KMS-11 (cell line): ENCODE data around the gene KCTD15.
"Not testable (repeated sequence)": the region's sequence is repeated elsewhere in the genome, so short reads cannot be mapped to it uniquely, and the experiment has no call there.

Source experiments
- H2AFZ ChIP-seq: fragments of 200-600 bp; sonication (generic); 2 replicates; pipeline ENCODE4 v1.6.1; 2016; ENCODE audit warnings: antibody characterized with exemption, mixed run types, low read depth
- H3K27ac ChIP-seq: fragments of 200-600 bp; sonication (generic); 2 replicates; pipeline ENCODE4 v1.6.1; 2016; ENCODE audit warnings: mild to moderate bottlenecking, mixed run types
- H3K27me3 ChIP-seq: fragments of 200-600 bp; sonication (generic); 2 replicates; pipeline ENCODE4 v1.6.1; 2017; ENCODE audit warnings: mild to moderate bottlenecking, low read depth, mixed run types, moderate library complexity; ENCODE audit not compliant: insufficient read depth
- H3K36me3 ChIP-seq: fragments of 200-600 bp; sonication (generic); 2 replicates; pipeline ENCODE4 v1.6.1; 2017; ENCODE audit warnings: mild to moderate bottlenecking, mixed run types; ENCODE audit not compliant: insufficient read depth
- H3K4me1 ChIP-seq: fragments of 200-600 bp; sonication (generic); 2 replicates; pipeline ENCODE4 v1.6.1; 2016; ENCODE audit warnings: mild to moderate bottlenecking, low read depth, mixed run types; ENCODE audit not compliant: poor library complexity, severe bottlenecking
- H3K4me2 ChIP-seq: fragments of 200-600 bp; sonication (generic); 2 replicates; pipeline ENCODE4 v1.7.0; 2016; ENCODE audit warnings: mild to moderate bottlenecking, mixed run types
- H3K4me3 ChIP-seq: fragments of 200-600 bp; sonication (generic); IDR thresholded peaks from 2 replicates; pipeline ENCODE4 v1.6.1; 2017; ENCODE audit warnings: low read depth, low read length, mixed read lengths; ENCODE audit not compliant: insufficient read depth
- H3K79me2 ChIP-seq: fragments of 200-600 bp; sonication (generic); 2 replicates; pipeline ENCODE4 v1.6.1; 2016; ENCODE audit warnings: low read depth, mixed run types; ENCODE audit not compliant: insufficient read depth
- H3K9ac ChIP-seq: fragments of 200-600 bp; sonication (generic); 2 replicates; pipeline ENCODE4 v1.6.1; 2016; ENCODE audit warnings: mild to moderate bottlenecking, mixed run types
- H4K20me1 ChIP-seq: fragments of 200-600 bp; sonication (generic); 2 replicates; pipeline ENCODE4 v1.6.1; 2016; ENCODE audit warnings: mild to moderate bottlenecking, mixed run types; ENCODE audit not compliant: insufficient read depth
- CTCF ChIP-seq: fragments of 200-600 bp; sonication (generic); conservative IDR thresholded peaks from 2 replicates; pipeline ENCODE4 v1.6.1; 2017; ENCODE audit warnings: low read depth, mild to moderate bottlenecking, antibody characterized with exemption, low read length, moderate library complexity, mixed read lengths

The KCTD15 gene

GRCh38 chr19:33813391-33814101 is 16.9 kb downstream of the KCTD15 start:
- Histone ChIP-seq H3K27ac (no peak overlapping the region), H3K36me3 (no peaks in the 10 kb centered on the region)

GRCh38 chr19:33814181-33815165 is 17.8 kb downstream of the KCTD15 start:
- no peak for TF ChIP-seq CTCF
- no peak overlapping the region for H3K9ac ChIP-seq

More at GRCh38 chr19:33813391-33814101, 16.9 kb downstream of the KCTD15 start:
- H3K4me3 ChIP-seq = no peak overlapping the region
- no peak overlapping the region for H3K4me2 ChIP-seq
- no peaks in the 10 kb centered on the region for H3K4me1 ChIP-seq
- H3K9ac ChIP-seq = no peak overlapping the region
- H3K79me2 ChIP-seq = no peaks in the 10 kb centered on the region
- H2AFZ ChIP-seq = no peak overlapping the region
- no peak for TF ChIP-seq CTCF
- H3K27me3 ChIP-seq = no peaks in the 10 kb centered on the region
- no peaks in the 10 kb centered on the region for H4K20me1 ChIP-seq

GRCh38 chr19:33815380-33816340 is 19.0 kb downstream of the KCTD15 start:
- TF ChIP-seq CTCF = no peak
- no peak overlapping the region for H3K27ac ChIP-seq
- H3K36me3 ChIP-seq = no peaks in the 10 kb centered on the region

More at GRCh38 chr19:33814181-33815165, 17.8 kb downstream of the KCTD15 start:
- H3K36me3 ChIP-seq = no peaks in the 10 kb centered on the region
- H3K4me3 ChIP-seq = no peak overlapping the region
- H3K27me3 ChIP-seq = no peaks in the 10 kb centered on the region
- H3K27ac ChIP-seq = no peak overlapping the region
- no peaks in the 10 kb centered on the region for H3K79me2 ChIP-seq
- H3K4me2 ChIP-seq = no peak overlapping the region
- H3K4me1 ChIP-seq = peaks cover 4% of the 10 kb centered on the region
- H2AFZ ChIP-seq = no peak overlapping the region
- no peaks in the 10 kb centered on the region for H4K20me1 ChIP-seq

GRCh38 chr19:33818411-33818810 is 21.7 kb downstream of the KCTD15 start:
- Histone ChIP-seq H3K79me2 (no peaks in the 10 kb centered on the region), H2AFZ (no peak overlapping the region), H3K4me1 (peaks cover 11% of the 10 kb centered on the region), H3K36me3 (no peaks in the 10 kb centered on the region), H3K4me3 (no peak overlapping the region), H3K27me3 (no peaks in the 10 kb centered on the region), H3K27ac (no peak overlapping the region), H4K20me1 (no peaks in the 10 kb centered on the region), H3K9ac (no peak overlapping the region), H3K4me2 (no peak overlapping the region)
- no peak for TF ChIP-seq CTCF

More at GRCh38 chr19:33815380-33816340, 19.0 kb downstream of the KCTD15 start:
- H3K27me3 ChIP-seq = no peaks in the 10 kb centered on the region
- no peak overlapping the region for H3K4me2 ChIP-seq
- no peak overlapping the region for H3K4me3 ChIP-seq
- no peaks in the 10 kb centered on the region for H4K20me1 ChIP-seq
- H3K4me1 ChIP-seq = peaks cover 11% of the 10 kb centered on the region
- H2AFZ ChIP-seq = no peak overlapping the region
- no peak overlapping the region for H3K9ac ChIP-seq
- no peaks in the 10 kb centered on the region for H3K79me2 ChIP-seq

- H3K4me2 ChIP-seq, H3K27me3 ChIP-seq, H3K4me3 ChIP-seq, H3K9ac ChIP-seq, H3K36me3 ChIP-seq, H3K27ac ChIP-seq, H3K79me2 ChIP-seq, H4K20me1 ChIP-seq: not testable (repeated sequence)
- peak overlapping the region; percentile 83; the same call in 1 of the 2 replicates for H2AFZ ChIP-seq
- H3K4me1 ChIP-seq = peaks cover 11% of the 10 kb centered on the region
These were observed 22.4 kb downstream of the KCTD15 start for GRCh38 chr19:33819078-33819477.
